ENCODE data around the gene EPOP. TPM values are rescaled to one million over a fixed set of nuclear protein-coding genes. Genes with fewer than 3 reads are reported as not detected.

The EPOP gene
- total RNA-seq, 2 experiments from 2014 or later = 11.4 to 11.6 TPM

DNA sequence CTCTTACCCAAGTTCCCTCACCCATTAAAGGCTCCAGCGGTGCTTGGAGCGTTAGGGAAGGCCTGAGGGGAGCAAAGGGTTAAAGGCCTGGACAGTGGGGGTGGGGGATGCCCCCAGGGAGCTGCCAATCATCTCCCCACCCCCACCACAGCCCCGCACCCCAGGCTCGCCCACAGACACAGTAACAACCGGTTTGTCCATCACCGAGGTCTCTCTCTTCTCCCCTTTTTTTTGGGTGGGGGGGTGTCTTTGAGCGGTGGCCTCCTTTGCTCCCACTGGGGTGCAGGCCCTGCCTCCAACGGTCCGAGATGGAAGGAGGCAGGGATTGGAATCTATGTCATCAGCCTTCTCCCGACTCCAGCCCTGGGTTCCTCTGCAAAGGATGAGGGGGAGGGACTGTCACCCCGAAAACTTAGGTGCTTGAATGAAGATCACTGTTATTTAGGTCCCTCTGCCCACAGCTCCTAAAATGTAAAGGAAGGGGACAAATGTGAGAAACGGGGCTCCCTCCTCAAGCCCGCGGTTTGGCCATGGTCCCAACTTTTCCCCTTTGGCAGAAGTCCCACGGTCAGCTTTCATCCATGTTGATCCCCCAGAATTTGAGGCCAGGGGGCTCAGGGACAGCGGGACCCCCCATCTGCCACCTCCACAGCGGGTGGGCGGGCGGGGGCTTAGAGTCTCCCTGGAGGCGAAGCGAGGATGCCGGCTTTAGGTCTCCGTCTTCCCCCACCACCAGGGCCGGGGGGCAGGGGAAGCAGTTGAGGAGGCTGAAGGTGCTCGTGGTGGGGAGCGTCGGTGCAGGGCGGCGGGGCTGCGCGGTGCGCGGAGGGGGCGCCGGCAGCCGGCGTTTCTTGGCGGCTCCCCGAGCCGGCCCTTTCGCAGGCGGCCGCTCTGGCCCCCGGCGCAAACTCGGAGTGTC, 1.7 kb downstream of the EPOP start:
- ATAC-seq (no peak), DNase-seq (no peak)
- POLR2A ChIA-PET = no interaction called here
- H3K4me3 Mint-ChIP-seq = peak overlapping the region; percentile 49
- H3K36me3 Mint-ChIP-seq (ENCODE audit: low read depth) = peaks cover 6% of the 10 kb centered on the region
- peaks cover 40% of the 10 kb centered on the region for H3K4me1 Mint-ChIP-seq (ENCODE audit: low read depth)
- no peak overlapping the region for H3K27ac Mint-ChIP-seq
- peaks cover 40% of the 10 kb centered on the region for H3K27me3 Mint-ChIP-seq (ENCODE audit: low read depth)
- CTCF ChIA-PET = interaction anchor here (2.9 to 14.3 kb wide), 2 partner anchors 62 to 115 kb away, joined by 6 to 345 read pairs; no protein-coding TSS in a partner anchor
- H3K9me3 Mint-ChIP-seq (ENCODE audit: insufficient read depth) = no peaks in the 10 kb centered on the region

- H3K4me3 Mint-ChIP-seq = no peak overlapping the region
- no peaks in the 10 kb centered on the region for H3K9me3 Mint-ChIP-seq (ENCODE audit: insufficient read depth)
- POLR2A ChIA-PET = no interaction called here
- DNase-seq (no peak), ATAC-seq (no peak)
- no peak overlapping the region for H3K27ac Mint-ChIP-seq
- peaks cover 6% of the 10 kb centered on the region for H3K36me3 Mint-ChIP-seq (ENCODE audit: low read depth)
- CTCF ChIA-PET = interaction anchor here (1.0 to 14.3 kb wide), 4 partner anchors 9 to 321 kb away, joined by 3 to 345 read pairs (median 4); partner anchors contain the start of gene SOCS7
- peaks cover 36% of the 10 kb centered on the region for H3K4me1 Mint-ChIP-seq (ENCODE audit: low read depth)
- H3K27me3 Mint-ChIP-seq (ENCODE audit: low read depth) = peaks cover 47% of the 10 kb centered on the region
These were observed 2.6 kb downstream of the EPOP start for GRCh38 chr17:38671939-38672720.

- no peak for DNase-seq
- ChIA-PET POLR2A (no interaction called here), CTCF (interaction anchor here (0.8 to 14.3 kb wide), 8 partner anchors 30 to 226 kb away, joined by 3 to 345 read pairs (median 3); no protein-coding TSS in a partner anchor)
- Mint-ChIP-seq H3K36me3 (ENCODE audit: low read depth) (peaks cover 6% of the 10 kb centered on the region), H3K4me3 (no peak overlapping the region), H3K27me3 (ENCODE audit: low read depth) (peaks cover 49% of the 10 kb centered on the region), H3K4me1 (ENCODE audit: low read depth) (peaks cover 14% of the 10 kb centered on the region), H3K9me3 (ENCODE audit: insufficient read depth) (no peaks in the 10 kb centered on the region), H3K27ac (no peak overlapping the region)
- ATAC-seq = no peak
These were observed 5.2 kb downstream of the EPOP start for GRCh38 chr17:38669520-38669919.

DNA sequence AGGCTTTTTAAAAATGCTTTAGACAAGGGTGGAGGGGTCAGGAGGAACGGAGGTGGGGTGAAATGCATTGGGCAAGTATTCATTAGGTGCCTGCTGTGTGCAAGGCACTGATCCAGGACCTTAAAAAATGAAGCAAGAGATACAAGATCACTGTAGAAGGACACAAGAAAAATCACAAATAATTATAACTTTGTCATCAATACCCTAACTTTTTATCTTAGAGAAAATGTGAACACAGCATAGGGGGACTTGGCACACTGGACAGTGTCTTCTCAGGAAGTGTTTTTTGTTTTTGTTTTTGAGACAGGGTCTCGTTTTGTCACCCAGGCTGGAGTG, 7.0 kb downstream of the EPOP start:
- peaks cover 12% of the 10 kb centered on the region for H3K4me1 Mint-ChIP-seq (ENCODE audit: low read depth)
- H3K27me3 Mint-ChIP-seq (ENCODE audit: low read depth) = peaks cover 52% of the 10 kb centered on the region

DNA sequence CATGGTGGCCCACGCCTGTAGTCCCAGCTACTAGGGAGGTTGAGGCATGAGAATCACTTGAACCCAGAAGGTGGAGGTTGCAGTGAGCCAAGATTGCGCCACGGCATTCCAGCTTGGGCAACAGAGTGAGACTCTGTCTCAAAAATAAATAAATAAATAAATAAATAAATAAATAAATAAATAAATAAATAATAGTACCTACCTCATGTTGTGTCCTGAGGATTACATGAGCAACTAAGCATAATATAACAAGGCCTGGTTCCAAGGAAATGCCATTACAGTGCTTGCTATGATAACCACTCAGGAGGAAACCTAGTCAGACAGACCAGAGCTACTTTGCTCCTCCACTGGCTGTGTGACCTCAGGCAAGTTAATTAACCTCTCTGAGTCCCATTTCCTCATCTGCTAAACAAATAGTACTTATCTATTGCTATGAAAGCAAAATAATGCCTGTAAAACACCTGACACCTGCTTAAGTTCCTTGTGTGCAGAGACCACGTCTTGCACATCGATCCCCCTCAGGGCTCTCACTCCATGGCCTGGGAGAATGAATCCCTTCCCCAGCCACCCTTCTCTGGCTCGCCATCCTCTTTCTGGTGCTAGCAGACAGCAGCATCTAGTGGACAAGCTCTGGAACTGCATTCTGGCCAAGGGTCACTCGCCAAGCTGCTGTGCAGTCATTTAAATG, 7.5 kb downstream of the EPOP start:
- DNase-seq (peak; percentile 72), ATAC-seq (peak; percentile 70)
- H3K9me3 Mint-ChIP-seq (ENCODE audit: insufficient read depth) = no peaks in the 10 kb centered on the region
- CTCF ChIA-PET = interaction anchor here (0.6 to 14.3 kb wide), 39 partner anchors 9 to 318 kb away, joined by 3 to 345 read pairs (median 4); partner anchors contain the start of gene PSMB3
- POLR2A ChIA-PET = interaction anchor here (0.7 to 1.2 kb wide), 4 partner anchors 10 to 109 kb away, joined by 3 to 4 read pairs (median 3); no protein-coding TSS in a partner anchor
- no peak overlapping the region for H3K4me3 Mint-ChIP-seq
- H3K27me3 Mint-ChIP-seq (ENCODE audit: low read depth) = peaks cover 49% of the 10 kb centered on the region
- H3K36me3 Mint-ChIP-seq (ENCODE audit: low read depth) = peaks cover 5% of the 10 kb centered on the region
- no peak overlapping the region for H3K27ac Mint-ChIP-seq
- H3K4me1 Mint-ChIP-seq (ENCODE audit: low read depth) = peaks cover 9% of the 10 kb centered on the region

More for the DNA sequence above, 7.0 kb downstream of the EPOP start:
- DNase-seq (no peak), ATAC-seq (no peak)
- Mint-ChIP-seq H3K9me3 (ENCODE audit: insufficient read depth) (no peaks in the 10 kb centered on the region), H3K27ac (no peak overlapping the region), H3K36me3 (ENCODE audit: low read depth) (peaks cover 6% of the 10 kb centered on the region), H3K4me3 (no peak overlapping the region)
- ChIA-PET POLR2A (interaction anchor here (0.9 to 1.2 kb wide), 2 partner anchors 13 to 109 kb away, joined by 3 read pairs; no protein-coding TSS in a partner anchor), CTCF (interaction anchor here (0.6 to 14.3 kb wide), 36 partner anchors 10 to 319 kb away, joined by 3 to 345 read pairs (median 4); no protein-coding TSS in a partner anchor)

- no peak overlapping the region for H3K4me3 Mint-ChIP-seq
- H3K36me3 Mint-ChIP-seq (ENCODE audit: low read depth) = no peaks in the 10 kb centered on the region
- ATAC-seq = no peak
- POLR2A ChIA-PET = no interaction called here
- H3K9me3 Mint-ChIP-seq (ENCODE audit: insufficient read depth) = no peaks in the 10 kb centered on the region
- CTCF ChIA-PET = interaction anchor here (1.0 to 14.3 kb wide), 13 partner anchors 8 to 237 kb away, joined by 3 to 345 read pairs (median 3); partner anchors contain the start of gene EPOP
- DNase-seq = no peak
- H3K27me3 Mint-ChIP-seq (ENCODE audit: low read depth) = peaks cover 30% of the 10 kb centered on the region
- H3K4me1 Mint-ChIP-seq (ENCODE audit: low read depth) = peaks cover under 1% of the 10 kb centered on the region
- H3K27ac Mint-ChIP-seq = no peak overlapping the region
These were observed 10.7 kb downstream of the EPOP start for GRCh38 chr17:38663964-38664644.

GRCh38 chr17:38663125-38663751, 11.5 kb downstream of the EPOP start:
- H3K27me3 Mint-ChIP-seq (ENCODE audit: low read depth) = peaks cover 22% of the 10 kb centered on the region
- H3K9me3 Mint-ChIP-seq (ENCODE audit: insufficient read depth) = no peaks in the 10 kb centered on the region
- ATAC-seq (peak; percentile 75), DNase-seq (peak; percentile 64)
- H3K4me3 Mint-ChIP-seq = no peak overlapping the region
- H3K27ac Mint-ChIP-seq = no peak overlapping the region
- ChIA-PET CTCF (interaction anchor here (1.0 to 14.3 kb wide), 15 partner anchors 8 to 236 kb away, joined by 3 to 345 read pairs (median 4); partner anchors contain the start of gene EPOP), POLR2A (no interaction called here)
- peaks cover 9% of the 10 kb centered on the region for H3K4me1 Mint-ChIP-seq (ENCODE audit: low read depth)
- H3K36me3 Mint-ChIP-seq (ENCODE audit: low read depth) = no peaks in the 10 kb centered on the region

- ChIA-PET POLR2A (interaction anchor here (0.6 kb wide), 1 partner anchor 1159 kb away, joined by 3 read pairs; no protein-coding TSS in a partner anchor), CTCF (interaction anchor here (14.3 kb wide), 1 partner anchor 102 kb away, joined by 345 read pairs; no protein-coding TSS in a partner anchor)
- ATAC-seq = no peak
- H3K4me1 Mint-ChIP-seq (ENCODE audit: low read depth) = peaks cover 20% of the 10 kb centered on the region
- no peaks in the 10 kb centered on the region for H3K36me3 Mint-ChIP-seq (ENCODE audit: low read depth)
- no peak for DNase-seq
- H3K9me3 Mint-ChIP-seq (ENCODE audit: insufficient read depth) = no peaks in the 10 kb centered on the region
- H3K27me3 Mint-ChIP-seq (ENCODE audit: low read depth) = peaks cover 13% of the 10 kb centered on the region
- no peak overlapping the region for H3K4me3 Mint-ChIP-seq
- H3K27ac Mint-ChIP-seq = no peak overlapping the region
These were observed 14.4 kb downstream of the EPOP start for GRCh38 chr17:38660097-38661025.

DNA sequence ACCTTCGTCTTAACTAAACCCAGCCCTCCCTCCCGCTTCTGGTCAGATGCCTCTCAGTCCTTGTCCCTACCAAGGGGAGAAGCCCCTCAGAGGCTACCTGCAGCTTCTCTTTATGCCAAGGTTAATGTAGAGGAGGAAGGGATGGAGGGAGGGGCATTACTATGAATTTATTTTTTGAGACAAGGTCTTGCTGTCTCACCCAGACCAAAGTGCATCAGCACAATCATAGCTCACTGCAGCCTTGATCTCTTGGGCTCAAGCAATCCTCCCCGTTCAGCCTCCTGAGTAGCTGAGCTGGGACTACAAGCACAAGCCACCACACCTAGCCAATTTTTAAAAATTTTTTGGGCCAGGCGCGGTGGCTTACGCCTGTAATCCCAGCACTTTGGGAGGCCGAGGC, 15.3 kb downstream of the EPOP start:
- ChIA-PET POLR2A (interaction anchor here (0.6 kb wide), 1 partner anchor 15 kb away, joined by 3 read pairs; no protein-coding TSS in a partner anchor), CTCF (interaction anchor here (3.1 to 14.3 kb wide), 2 partner anchors 8 to 101 kb away, joined by 9 to 345 read pairs; no protein-coding TSS in a partner anchor)
- H3K9me3 Mint-ChIP-seq (ENCODE audit: insufficient read depth) = no peaks in the 10 kb centered on the region
- no peaks in the 10 kb centered on the region for H3K36me3 Mint-ChIP-seq (ENCODE audit: low read depth)
- H3K27ac Mint-ChIP-seq = no peak overlapping the region
- no peak overlapping the region for H3K4me3 Mint-ChIP-seq
- peaks cover 25% of the 10 kb centered on the region for H3K4me1 Mint-ChIP-seq (ENCODE audit: low read depth)
- H3K27me3 Mint-ChIP-seq (ENCODE audit: low read depth) = peaks cover 14% of the 10 kb centered on the region
- no peak for DNase-seq
- ATAC-seq = no peak
